Neuronal stem cell (in vitro differentiated cells): ENCODE results near the gene GJD3.

Source experiments
- DNase-seq: peaks from one replicate; pipeline ENCODE4 v3.0.0-alpha.2; 2013; ENCODE audit warnings: low spot score
- H2AFZ ChIP-seq: one replicate; pipeline ENCODE4 v1.6.1; 2013; ENCODE audit warnings: mild to moderate bottlenecking, low read length, inconsistent platforms
- H2AK5ac ChIP-seq: 2 replicates; pipeline ENCODE4 v1.6.1; 2013; ENCODE audit warnings: low read depth, mild to moderate bottlenecking, inconsistent platforms, low read length, moderate library complexity, mixed read lengths
- H2BK120ac ChIP-seq: 2 replicates; pipeline ENCODE4 v1.6.1; 2013; ENCODE audit warnings: low read depth, mild to moderate bottlenecking, inconsistent platforms, low read length, moderate library complexity, mixed read lengths
- H2BK12ac ChIP-seq: one replicate; pipeline ENCODE4 v1.6.1; 2013; ENCODE audit warnings: low read length, inconsistent platforms
- H2BK15ac ChIP-seq: 2 replicates; pipeline ENCODE4 v1.6.1; 2013; ENCODE audit warnings: mild to moderate bottlenecking, low read length, inconsistent platforms, mixed read lengths
- H2BK5ac ChIP-seq: one replicate; pipeline ENCODE4 v1.6.1; 2013; ENCODE audit warnings: inconsistent platforms, mild to moderate bottlenecking, low read length, moderate library complexity
- H3K14ac ChIP-seq: one replicate; pipeline ENCODE4 v1.6.1; 2013; ENCODE audit warnings: low read length, inconsistent platforms
- H3K18ac ChIP-seq: 2 replicates; pipeline ENCODE4 v1.6.1; 2013; ENCODE audit warnings: low read length, inconsistent platforms
- H3K23ac ChIP-seq: 2 replicates; pipeline ENCODE4 v1.6.1; 2013; ENCODE audit warnings: low read depth, mild to moderate bottlenecking, mixed read lengths, low read length, inconsistent platforms; ENCODE audit not compliant: poor library complexity
- H3K27ac ChIP-seq: replicated peaks from 3 replicates; pipeline ENCODE4 v1.5.1; 2013; ENCODE audit warnings: low read length, inconsistent platforms
- H3K27me3 ChIP-seq, 3 experiments: 2 replicates each; pipeline ENCODE4 v1.6.1; 2013; ENCODE audit warnings: low read length in 3 of 3, mild to moderate bottlenecking in 2 of 3, inconsistent platforms in 1 of 3, low read depth in 1 of 3, mixed read lengths in 1 of 3, moderate library complexity in 1 of 3; ENCODE audit not compliant: control insufficient read depth in 3 of 3, insufficient read depth in 3 of 3
- H3K36me3 ChIP-seq, 2 donors: replicated peaks in 1 of 2; 2 replicates each; pipeline ENCODE4 v1.6.1; 2013; ENCODE audit warnings: low read length in 2 of 2; ENCODE audit not compliant: control insufficient read depth in 2 of 2, insufficient read depth in 2 of 2
- H3K4ac ChIP-seq: 2 replicates; pipeline ENCODE4 v1.6.1; 2013; ENCODE audit warnings: inconsistent platforms, mild to moderate bottlenecking, low read length, moderate library complexity
- H3K4me1 ChIP-seq, 2 donors: 1 replicate in 1 of 2; 2 replicates in 1 of 2; pipeline ENCODE4 v1.6.1; 2013; ENCODE audit warnings: low read length in 2 of 2, low read depth in 1 of 2; ENCODE audit not compliant: control insufficient read depth in 2 of 2, insufficient read depth in 1 of 2
- H3K4me2 ChIP-seq: one replicate; pipeline ENCODE4 v1.6.1; 2013; ENCODE audit warnings: mild to moderate bottlenecking, low read length, inconsistent platforms; ENCODE audit not compliant: insufficient read depth, poor library complexity, severe bottlenecking
- H3K4me3 ChIP-seq, 2 donors: 2 replicates each; pipeline ENCODE4 v1.5.1; 2013; ENCODE audit warnings: low read length in 2 of 2, mild to moderate bottlenecking in 2 of 2, inconsistent platforms in 1 of 2, moderate library complexity in 1 of 2
- H3K79me1 ChIP-seq: one replicate; pipeline ENCODE4 v1.6.1; 2013; ENCODE audit warnings: low read depth, mild to moderate bottlenecking, inconsistent platforms, low read length, moderate library complexity
- H3K9ac ChIP-seq: one replicate; pipeline ENCODE4 v1.6.1; 2013; ENCODE audit warnings: mild to moderate bottlenecking, low read depth, low read length, inconsistent platforms; ENCODE audit not compliant: poor library complexity
- H3K9me3 ChIP-seq, 2 donors: replicated peaks in 1 of 2; 2 replicates each; pipeline versions ENCODE3 to v1.6.1; 2013; ENCODE audit warnings: low read length in 2 of 2, mild to moderate bottlenecking in 2 of 2, inconsistent platforms in 1 of 2, low read depth in 1 of 2, mixed read lengths in 1 of 2, moderate library complexity in 1 of 2; ENCODE audit not compliant: control insufficient read depth in 2 of 2, insufficient read depth in 1 of 2
- H4K8ac ChIP-seq: one replicate; pipeline ENCODE4 v1.6.1; 2013; ENCODE audit warnings: low read depth, mild to moderate bottlenecking, inconsistent platforms, low read length, moderate library complexity
- H4K91ac ChIP-seq: one replicate; pipeline ENCODE4 v1.6.1; 2013; ENCODE audit warnings: low read length, low read depth, mild to moderate bottlenecking, inconsistent platforms; ENCODE audit not compliant: poor library complexity
- WGBS, 2 donors: extraction: QIAGEN DNeasy Blood & Tissue Kit; methylation state at CpG; one replicate each; pipeline ENCODE4 v1.1.7; 2013; ENCODE audit warnings: missing lambda C conversion rate in 2 of 2, mixed read lengths in 1 of 2; ENCODE audit not compliant: insufficient read length in 2 of 2, insufficient replicate concordance in 1 of 2; ENCODE audit errors: extremely low coverage in 2 of 2; 5-methylcytosine and 5-hydroxymethylcytosine counted together

GJD3 gene

DNA sequence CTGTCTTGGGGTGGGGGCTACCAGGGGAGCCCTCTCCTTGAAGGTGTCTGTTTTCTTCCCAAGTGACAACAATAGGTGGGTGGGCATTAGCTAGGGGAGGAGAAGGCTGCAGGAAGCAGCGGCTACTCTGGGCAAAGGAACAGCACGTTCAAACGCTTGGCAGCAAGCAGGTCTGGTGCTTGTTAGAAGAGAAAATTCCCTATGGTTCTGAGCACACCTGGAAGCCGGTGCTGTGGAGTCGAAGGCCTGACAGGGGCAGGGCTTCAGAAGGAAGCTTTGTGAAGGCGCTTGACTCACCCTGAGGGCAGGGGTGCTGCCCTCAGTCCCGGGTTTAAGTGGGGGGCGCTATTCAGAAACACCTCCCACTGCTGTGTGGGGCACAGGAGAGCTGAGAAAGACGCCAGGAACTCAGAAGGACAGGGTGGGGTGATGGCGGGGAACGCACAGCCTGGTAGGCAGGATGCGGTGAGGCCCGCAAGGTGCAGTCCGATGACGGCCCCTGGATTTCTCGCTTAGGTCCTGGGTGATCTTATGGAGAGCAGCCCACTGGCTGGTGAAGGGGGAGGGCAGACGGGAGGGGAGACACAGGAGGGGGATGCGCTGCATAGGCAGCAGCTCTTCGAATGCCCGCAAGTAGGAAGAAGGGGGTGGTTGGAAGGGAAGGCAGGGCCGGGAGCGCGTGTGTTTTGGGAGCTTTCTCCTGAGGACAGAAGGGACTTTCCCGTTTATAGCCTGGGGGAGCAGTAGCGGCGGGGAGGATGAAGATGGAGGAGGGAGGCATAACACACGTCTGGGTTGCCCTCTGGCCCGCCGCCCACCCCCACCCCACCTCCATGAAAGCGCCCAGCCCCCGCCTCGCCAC lies 3.2 kb downstream of the GJD3 start:
- Histone ChIP-seq H3K27me3 (peaks cover 8 to 32% (median 16%) of the 10 kb centered on the region in 3 experiments), H3K18ac (peak overlapping the region; percentile 5)

GRCh38 chr17:40360091-40360490 lies 4.4 kb downstream of the GJD3 start:
- Histone ChIP-seq H3K4me1 (peaks cover 9 to 11% of the 10 kb centered on the region in 2 donors), H2BK12ac (no peak overlapping the region), H2AK5ac (no peak overlapping the region), H3K79me1 (peaks cover 1% of the 10 kb centered on the region), H3K4ac (no peak overlapping the region), H3K23ac (no peak overlapping the region), H3K14ac (no peak overlapping the region), H3K36me3 (peaks cover 2 to 6% of the 10 kb centered on the region in 2 donors), H3K9me3 (peaks cover 0 to 1% of the 10 kb centered on the region in 2 donors), H3K4me3 (no peak overlapping the region), H3K18ac (no peak overlapping the region), H4K8ac (no peak overlapping the region), H3K27ac (no peak overlapping the region), H2BK15ac (no peak overlapping the region), H4K91ac (peak overlapping the region; percentile 77), H2BK5ac (no peak overlapping the region), H3K27me3 (peaks cover 8 to 32% (median 16%) of the 10 kb centered on the region in 3 experiments), H2AFZ (no peak overlapping the region), H2BK120ac (no peak overlapping the region), H3K9ac (peak overlapping the region; percentile 61), H3K4me2 (no peak overlapping the region)
- no peak for DNase-seq
- WGBS, 2 donors = no CpG with 5 or more reads among the region's 8 CpGs

More for the DNA sequence above, 3.2 kb downstream of the GJD3 start:
- no peak overlapping the region for H2BK5ac ChIP-seq
- H3K9me3 ChIP-seq = peaks cover 0 to 1% of the 10 kb centered on the region in 2 donors
- H3K27ac ChIP-seq = no peak overlapping the region
- H3K36me3 ChIP-seq = no peaks in the 10 kb centered on the region
- peak overlapping the region; percentile 9 for H3K9ac ChIP-seq
- H3K79me1 ChIP-seq = peaks cover 1% of the 10 kb centered on the region
- H3K4ac ChIP-seq = peak overlapping the region; percentile 42
- peak overlapping the region; percentile 77 for H2AK5ac ChIP-seq
- peaks cover 3 to 9% of the 10 kb centered on the region in 2 donors for H3K4me1 ChIP-seq
- H2AFZ ChIP-seq = peak overlapping the region; percentile 71
- H2BK15ac ChIP-seq = peak overlapping the region; percentile 14
- peak overlapping the region; percentile 63 for H2BK12ac ChIP-seq
- H2BK120ac ChIP-seq = no peak overlapping the region
- WGBS, 2 donors = no CpG with 5 or more reads among the region's 32 CpGs
- peak overlapping the region; percentile 43 for H4K8ac ChIP-seq
- no peak overlapping the region for H3K4me3 ChIP-seq
- H3K23ac ChIP-seq = peak overlapping the region; percentile 52
- no peak for DNase-seq
- peak overlapping the region; percentile 5 for H3K14ac ChIP-seq
- H4K91ac ChIP-seq = no peak overlapping the region
- H3K4me2 ChIP-seq = no peak overlapping the region

DNA sequence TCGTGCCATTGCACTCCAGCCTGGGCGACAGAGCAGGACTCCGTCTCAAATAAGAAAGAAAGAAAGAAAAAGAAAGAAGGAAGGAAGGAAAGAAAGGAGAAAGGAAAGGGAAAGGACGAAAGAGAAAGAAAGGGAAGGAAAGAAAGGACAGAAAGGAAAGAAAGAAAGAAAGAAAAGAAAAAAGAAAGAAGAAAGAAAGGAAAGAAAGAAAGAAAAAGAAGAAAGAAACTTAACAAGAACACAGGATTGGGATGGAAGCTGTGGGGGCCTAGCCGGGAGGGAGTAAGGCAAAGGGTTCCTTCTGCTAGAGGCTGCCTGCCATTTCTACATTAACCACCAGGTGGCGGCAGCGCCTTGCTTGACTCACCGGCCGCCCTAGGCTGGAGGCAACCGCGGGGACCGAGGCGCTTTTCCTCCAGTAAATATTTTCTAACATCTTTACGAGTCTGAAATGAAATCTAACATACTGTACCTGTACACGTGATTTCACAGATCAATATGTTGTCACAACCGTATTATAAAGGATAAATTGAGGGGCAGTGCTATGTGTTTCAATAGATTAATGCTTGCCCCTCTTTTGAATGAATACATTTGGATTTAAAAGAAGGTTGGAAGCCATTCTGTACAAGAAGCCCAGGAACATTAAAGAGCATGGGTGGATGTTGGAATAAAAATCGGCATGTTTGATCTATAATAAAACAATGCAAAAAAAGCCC lies 6.1 kb downstream of the GJD3 start:
- Histone ChIP-seq H2BK15ac (no peak overlapping the region), H2AK5ac (no peak overlapping the region), H3K23ac (no peak overlapping the region), H3K27me3 (peaks cover 5 to 21% (median 16%) of the 10 kb centered on the region in 3 experiments), H4K91ac (no peak overlapping the region), H3K4me2 (no peak overlapping the region), H3K27ac (no peak overlapping the region), H4K8ac (no peak overlapping the region), H3K9ac (no peak overlapping the region), H2AFZ (peak overlapping the region; percentile 80), H3K9me3 (peaks cover 0 to 1% of the 10 kb centered on the region in 2 donors), H3K4me1 (peaks cover 2 to 11% of the 10 kb centered on the region in 2 donors), H3K79me1 (peaks cover 1% of the 10 kb centered on the region), H3K18ac (no peak overlapping the region), H3K14ac (no peak overlapping the region), H3K4ac (no peak overlapping the region), H2BK120ac (no peak overlapping the region), H3K36me3 (peaks cover 3 to 14% of the 10 kb centered on the region in 2 donors), H2BK12ac (no peak overlapping the region), H2BK5ac (no peak overlapping the region), H3K4me3 (no peak overlapping the region)
- WGBS, 2 donors = no CpG with 5 or more reads among the region's 17 CpGs
- DNase-seq = peak; percentile 87
